HepG2 (cell line): ENCODE results near the gene ACAP1. TPM values are rescaled to one million over a fixed set of nuclear protein-coding genes. Genes with fewer than 3 reads are reported as not detected.

Experiments
- ATAC-seq: fragments of 200-7000 bp; cut with Tn5 transposase; 3 replicates; pipeline ENCODE4 v1.9.1; 2020; ENCODE audit warnings: mild to moderate bottlenecking, moderate library complexity
- BruUV-seq: library from RNA; stranded (reverse); fragments of 400-500 nt; replicated peaks from 2 replicates; lab custom pipeline; 2021; lab: Mats Ljungman, UMichigan
- CTCF ChIA-PET: fragments of 300-600 bp; formaldehyde crosslinking; extraction: SDS; loops from one replicate; lab custom pipeline; 2021; ENCODE audit warnings: low total read pairs, inconsistent platforms, low intra/inter-chr PET ratio; lab: Yijun Ruan, JAX
- POLR2A ChIA-PET: fragments of 350-600 bp; sonication (Branson Sonifier 250); formaldehyde crosslinking; loops from one replicate; lab custom pipeline; 2020; ENCODE audit warnings: antibody characterized with exemption, inconsistent platforms; lab: Yijun Ruan, JAX
- DNase-seq: peaks from one replicate; pipeline ENCODE4 v3.0.0-alpha.2; 2015; ENCODE audit warnings: low spot score
- FAIRE-seq: peaks from 3 replicates; lab custom pipeline; 2011; peaks lifted over from hg19 to GRCh38; lab: Jason Lieb, UNC
- H2AFZ ChIP-seq: one replicate; pipeline ENCODE4 v1.6.1; 2011; ENCODE audit warnings: low read length, inconsistent platforms
- H3K27ac ChIP-seq: fragments of 300-600 bp; 3 replicates; pipeline ENCODE4 v1.8.0; 2011; ENCODE audit warnings: mixed run types, mild to moderate bottlenecking, mixed read lengths, low read length, inconsistent platforms; ENCODE audit not compliant: insufficient read depth; ENCODE audit errors: extremely low read length
- H3K27me3 ChIP-seq, 2 experiments: fragments of 200-600 bp in 1 of 2; 2 replicates in 1 of 2; 3 replicates in 1 of 2; pipeline versions ENCODE4 v1.6.0 to v1.8.0; 2011; ENCODE audit warnings: low read length in 2 of 2, mild to moderate bottlenecking in 2 of 2, moderate library complexity in 2 of 2, inconsistent platforms in 1 of 2; ENCODE audit not compliant: insufficient read depth in 2 of 2, control insufficient read depth in 1 of 2
- H3K36me3 ChIP-seq, 2 experiments: fragments of 200-600 bp in 1 of 2; replicated peaks in 1 of 2; 2 replicates in 1 of 2; 3 replicates in 1 of 2; pipeline versions ENCODE4 v1.5.1 to v1.8.0; 2011; ENCODE audit warnings: low read length in 2 of 2, inconsistent platforms in 1 of 2; ENCODE audit not compliant: insufficient read depth in 2 of 2, control insufficient read depth in 1 of 2
- H3K4me1 ChIP-seq: 2 replicates; pipeline ENCODE4 v1.5.1; 2012; ENCODE audit warnings: low read length, inconsistent platforms; ENCODE audit not compliant: insufficient read depth
- H3K4me2 ChIP-seq: 2 replicates; pipeline ENCODE4 v1.6.0; 2011; ENCODE audit warnings: low read depth, low read length, inconsistent platforms
- H3K4me3 ChIP-seq, 3 experiments: fragments of 200-600 bp in 1 of 3; sonication (generic), shearing (Covaris generic) in 1 of 3; replicated peaks in 1 of 3; 2 replicates each; pipeline ENCODE4 v1.5.1; 2011 to 2016; ENCODE audit warnings: low read length in 3 of 3, inconsistent platforms in 2 of 3, low read depth in 2 of 3, mild to moderate bottlenecking in 2 of 3, control low read depth in 1 of 3, mixed read lengths in 1 of 3; ENCODE audit not compliant: insufficient read depth in 1 of 3
- H3K79me2 ChIP-seq: one replicate; pipeline ENCODE4 v1.6.1; 2011; ENCODE audit warnings: low read length, inconsistent platforms; ENCODE audit not compliant: insufficient read depth
- H3K9ac ChIP-seq: 2 replicates; pipeline ENCODE4 v1.6.0; 2011; ENCODE audit warnings: mild to moderate bottlenecking, low read depth, low read length, inconsistent platforms; ENCODE audit not compliant: insufficient read depth
- H3K9me3 ChIP-seq: 2 replicates; pipeline ENCODE4 v1.5.1; 2012; ENCODE audit warnings: mild to moderate bottlenecking, low read length
- H4K20me1 ChIP-seq: 2 replicates; pipeline ENCODE4 v1.6.0; 2011; ENCODE audit warnings: inconsistent platforms, mild to moderate bottlenecking, low read length, moderate library complexity; ENCODE audit not compliant: insufficient read depth
- CCAR2 ChIP-seq: fragments of 200-400 bp; formaldehyde crosslinking; optimal IDR thresholded peaks from 2 replicates; pipeline ENCODE3; 2018; ENCODE audit warnings: low read depth, mild to moderate bottlenecking, low read length, moderate library complexity
- MTF2 ChIP-seq: sonication (generic); formaldehyde crosslinking; IDR thresholded peaks from 2 replicates; pipeline ENCODE4 v1.5.0; 2020; ENCODE audit warnings: missing genetic modification reagents, borderline replicate concordance
- POLR2AphosphoS2 ChIP-seq: IDR thresholded peaks from 2 replicates; pipeline ENCODE4 v1.6.1; 2011; ENCODE audit warnings: low read depth, low read length, improper control_type of control experiment
- SUZ12 ChIP-seq: fragments of 150-350 bp; IDR thresholded peaks from 2 replicates; pipeline ENCODE4 v1.6.1; 2014; ENCODE audit warnings: low read depth, low read length
- ZNF317 ChIP-seq: sonication (generic); formaldehyde crosslinking; IDR thresholded peaks from 2 replicates; pipeline ENCODE4 v1.5.0; 2020; ENCODE audit warnings: mild to moderate bottlenecking, missing genetic modification reagents
- WGBS: methylation state at CpG from one replicate; pipeline ENCODE4 v1.1.6; 2017; ENCODE audit warnings: low lambda C conversion rate; 5-methylcytosine and 5-hydroxymethylcytosine counted together
- in situ Hi-C: cut with HindIII; loops from 2 replicates; pipeline ENCODE4 v1.10.0; 2017; ENCODE audit warnings: low pct_unique_long_range_greater_than_20kb; ENCODE audit not compliant: extremely low pct_ligation_motif_present
- intact Hi-C: fragments of 100-400 bp; cut with micrococcal nuclease; formaldehyde crosslinking; loops from one replicate; pipeline ENCODE4 v1.10.0; 2022; ENCODE audit not compliant: unreplicated experiment
- polyA plus RNA-seq, 8 experiments: library from polyadenylated mRNA; depleted of rRNA in 3 of 8; stranded (reverse) in 7 of 8; unstranded in 1 of 8; fragments of >200 nt; fragmentation: Illumina TruSeq in 4 of 8; extraction: Trizol in 4 of 8; gene quantifications; 2 replicates each; pipeline versions ENCODE4 v1.2.1 to v1.2.3, GENCODE V29; 2011 to 2016; ENCODE audit warnings: low read depth in 4 of 8, missing spikeins in 1 of 8, mixed read lengths in 1 of 8; ENCODE audit not compliant: insufficient read depth in 1 of 8
- total RNA-seq, 5 experiments: library from RNA; depleted of rRNA; stranded (reverse); fragments of >200 nt; fragmentation: Illumina TruSeq; extraction: Trizol; gene quantifications; 2 replicates each; pipeline ENCODE4 v1.2.3, GENCODE V29; 2016; ENCODE audit warnings: low read depth in 1 of 5
- TF ChIP-seq, protein P1 (sequence below): sonication (generic); formaldehyde crosslinking; IDR thresholded peaks from 2 replicates; pipeline ENCODE4 v1.5.1; 2020; ENCODE audit warnings: mild to moderate bottlenecking, moderate library complexity, missing genetic modification reagents
- TF ChIP-seq, protein P2 (sequence below): fragments of 450-650 bp; IDR thresholded peaks from 2 replicates; pipeline ENCODE4 v1.6.1; 2016
- TF ChIP-seq, protein P3 (sequence below): sonication (generic); formaldehyde crosslinking; IDR thresholded peaks from 2 replicates; pipeline ENCODE4 v1.4.0; 2020; ENCODE audit warnings: mild to moderate bottlenecking, missing genetic modification reagents
- TF ChIP-seq, protein P4 (sequence below), 2 experiments: fragments of 450-650 bp in 1 of 2; sonication (generic) in 1 of 2; formaldehyde crosslinking; IDR thresholded peaks; 2 replicates each; pipeline versions ENCODE4 v1.5.0 to v1.8.0; 2020 to 2022; ENCODE audit warnings: mild to moderate bottlenecking in 1 of 2, missing genetic modification reagents in 1 of 2

The ACAP1 gene
- total and polyA plus RNA-seq, 2 of the 13 experiments (the other 11 are each of a cell fraction or from before 2014, with no cell fraction given), result 1.3 to 2.5 TPM

DNA sequence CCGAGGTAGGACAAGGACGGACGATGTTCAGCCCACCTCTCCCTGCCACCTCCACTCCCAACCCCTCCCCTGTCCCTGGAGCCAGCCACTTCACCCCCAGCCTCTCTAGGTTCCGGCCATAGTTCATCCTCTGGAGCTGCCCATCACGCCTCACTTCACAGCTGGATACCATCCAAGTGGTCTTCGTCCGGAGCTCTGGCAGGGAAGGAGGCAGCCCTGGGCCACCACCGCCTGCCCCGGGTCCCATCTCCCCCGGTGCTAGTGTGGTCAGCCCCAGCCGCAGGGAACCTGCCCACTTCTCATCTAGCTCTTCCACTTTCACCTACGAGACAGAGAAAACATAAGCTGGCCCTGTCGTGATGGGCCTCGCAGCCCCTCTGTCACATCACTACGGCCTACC is 14.9 kb upstream of the ACAP1 start:
- DNase-seq (no peak), ATAC-seq (no peak)
- Histone ChIP-seq H3K27ac (no peak overlapping the region), H3K27me3 (no peaks in the 10 kb centered on the region), H3K9me3 (no peaks in the 10 kb centered on the region), H3K79me2 (no peaks in the 10 kb centered on the region), H3K4me2 (no peak overlapping the region)
- no TSS peak for BruUV-seq
- in situ Hi-C loops, result no loop called here
- TF ChIP-seq ZNF317 (no peak), CCAR2 (no peak)
- TF ChIP-seq, protein P1, sequence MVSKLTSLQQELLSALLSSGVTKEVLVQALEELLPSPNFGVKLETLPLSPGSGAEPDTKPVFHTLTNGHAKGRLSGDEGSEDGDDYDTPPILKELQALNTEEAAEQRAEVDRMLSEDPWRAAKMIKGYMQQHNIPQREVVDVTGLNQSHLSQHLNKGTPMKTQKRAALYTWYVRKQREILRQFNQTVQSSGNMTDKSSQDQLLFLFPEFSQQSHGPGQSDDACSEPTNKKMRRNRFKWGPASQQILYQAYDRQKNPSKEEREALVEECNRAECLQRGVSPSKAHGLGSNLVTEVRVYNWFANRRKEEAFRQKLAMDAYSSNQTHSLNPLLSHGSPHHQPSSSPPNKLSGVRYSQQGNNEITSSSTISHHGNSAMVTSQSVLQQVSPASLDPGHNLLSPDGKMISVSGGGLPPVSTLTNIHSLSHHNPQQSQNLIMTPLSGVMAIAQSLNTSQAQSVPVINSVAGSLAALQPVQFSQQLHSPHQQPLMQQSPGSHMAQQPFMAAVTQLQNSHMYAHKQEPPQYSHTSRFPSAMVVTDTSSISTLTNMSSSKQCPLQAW (CRISPR knock-in tag), result no peak
- TF ChIP-seq, all 625 proteins: peak for 0
- Histone ChIP-seq H4K20me1 (no peaks in the 10 kb centered on the region), H3K4me3 (no peak overlapping the region), H3K4me1 (no peaks in the 10 kb centered on the region), H3K36me3 (peaks cover 26 to 74% of the 10 kb centered on the region in 2 experiments), H3K9ac (no peak overlapping the region), H2AFZ (no peak overlapping the region)
- intact Hi-C loops, result no loop called here
- ChIA-PET POLR2A (no interaction called here), CTCF (no interaction called here)
- FAIRE-seq, result no peak
- 95% methylated on average over 15 of the region's 15 CpGs for WGBS

DNA sequence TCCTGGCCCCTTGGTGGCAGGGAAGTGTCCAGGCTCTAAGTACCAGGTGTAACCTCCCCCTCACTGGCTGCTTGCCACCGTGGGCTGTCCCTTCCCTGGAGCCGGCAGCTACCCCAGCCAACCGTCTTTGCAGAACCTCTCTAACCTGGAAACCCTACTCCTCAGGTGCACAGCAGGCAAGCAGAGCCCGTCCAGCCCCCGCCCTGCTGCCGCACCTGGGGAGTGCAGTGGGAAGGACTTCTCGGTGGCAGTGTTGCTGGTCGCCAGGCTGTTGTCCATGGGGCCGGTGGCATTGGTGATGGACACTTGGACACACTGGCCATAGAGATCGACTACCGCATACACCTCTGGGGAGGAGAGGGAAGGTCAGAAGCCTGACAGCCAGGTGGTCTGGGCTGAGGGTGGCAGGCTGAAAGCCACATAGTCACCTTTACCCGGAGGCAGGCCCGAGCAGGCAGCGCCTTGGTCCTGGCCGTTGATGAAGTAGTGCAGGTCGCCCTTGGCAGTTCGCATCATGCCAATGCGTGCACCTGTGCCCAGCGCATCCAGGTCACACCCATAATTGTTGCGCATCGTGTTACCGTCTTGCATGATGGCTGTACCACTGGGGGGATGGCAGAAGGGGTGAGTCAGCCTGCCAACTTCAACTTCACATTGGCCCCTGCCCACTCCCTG is 13.7 kb upstream of the ACAP1 start:
- H3K9ac ChIP-seq, result no peak overlapping the region
- no TSS peak for BruUV-seq
- peaks cover under 1% of the 10 kb centered on the region for H3K79me2 ChIP-seq
- no peaks in the 10 kb centered on the region for H4K20me1 ChIP-seq
- peaks cover 26 to 71% of the 10 kb centered on the region in 2 experiments for H3K36me3 ChIP-seq
- no peak for FAIRE-seq
- intact Hi-C loops (no loop called here), in situ Hi-C loops (no loop called here)
- H3K27ac ChIP-seq, result no peak overlapping the region
- no peak for DNase-seq
- no peak overlapping the region for H3K4me2 ChIP-seq
- WGBS, result 100% methylated on average over 7 of the region's 22 CpGs
- H2AFZ ChIP-seq, result no peak overlapping the region
- H3K4me3 ChIP-seq, result no peak overlapping the region
- no peaks in the 10 kb centered on the region for H3K9me3 ChIP-seq
- CTCF ChIA-PET, result interaction anchor here (3.8 kb wide), 1 partner anchor 24 kb away, joined by 41 read pairs; no protein-coding TSS in a partner anchor
- ATAC-seq, result no peak
- H3K4me1 ChIP-seq, result peaks cover 7% of the 10 kb centered on the region
- H3K27me3 ChIP-seq, result no peaks in the 10 kb centered on the region
- POLR2A ChIA-PET, result no interaction called here
- TF ChIP-seq POLR2AphosphoS2 (no peak), SUZ12 (no peak), MTF2 (CRISPR knock-in tag) (no peak)
- TF ChIP-seq, protein P2, sequence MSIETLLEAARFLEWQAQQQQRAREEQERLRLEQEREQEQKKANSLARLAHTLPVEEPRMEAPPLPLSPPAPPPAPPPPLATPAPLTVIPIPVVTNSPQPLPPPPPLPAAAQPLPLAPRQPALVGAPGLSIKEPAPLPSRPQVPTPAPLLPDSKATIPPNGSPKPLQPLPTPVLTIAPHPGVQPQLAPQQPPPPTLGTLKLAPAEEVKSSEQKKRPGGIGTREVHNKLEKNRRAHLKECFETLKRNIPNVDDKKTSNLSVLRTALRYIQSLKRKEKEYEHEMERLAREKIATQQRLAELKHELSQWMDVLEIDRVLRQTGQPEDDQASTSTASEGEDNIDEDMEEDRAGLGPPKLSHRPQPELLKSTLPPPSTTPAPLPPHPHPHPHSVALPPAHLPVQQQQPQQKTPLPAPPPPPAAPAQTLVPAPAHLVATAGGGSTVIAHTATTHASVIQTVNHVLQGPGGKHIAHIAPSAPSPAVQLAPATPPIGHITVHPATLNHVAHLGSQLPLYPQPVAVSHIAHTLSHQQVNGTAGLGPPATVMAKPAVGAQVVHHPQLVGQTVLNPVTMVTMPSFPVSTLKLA, result no peak
- TF ChIP-seq, protein P3, sequence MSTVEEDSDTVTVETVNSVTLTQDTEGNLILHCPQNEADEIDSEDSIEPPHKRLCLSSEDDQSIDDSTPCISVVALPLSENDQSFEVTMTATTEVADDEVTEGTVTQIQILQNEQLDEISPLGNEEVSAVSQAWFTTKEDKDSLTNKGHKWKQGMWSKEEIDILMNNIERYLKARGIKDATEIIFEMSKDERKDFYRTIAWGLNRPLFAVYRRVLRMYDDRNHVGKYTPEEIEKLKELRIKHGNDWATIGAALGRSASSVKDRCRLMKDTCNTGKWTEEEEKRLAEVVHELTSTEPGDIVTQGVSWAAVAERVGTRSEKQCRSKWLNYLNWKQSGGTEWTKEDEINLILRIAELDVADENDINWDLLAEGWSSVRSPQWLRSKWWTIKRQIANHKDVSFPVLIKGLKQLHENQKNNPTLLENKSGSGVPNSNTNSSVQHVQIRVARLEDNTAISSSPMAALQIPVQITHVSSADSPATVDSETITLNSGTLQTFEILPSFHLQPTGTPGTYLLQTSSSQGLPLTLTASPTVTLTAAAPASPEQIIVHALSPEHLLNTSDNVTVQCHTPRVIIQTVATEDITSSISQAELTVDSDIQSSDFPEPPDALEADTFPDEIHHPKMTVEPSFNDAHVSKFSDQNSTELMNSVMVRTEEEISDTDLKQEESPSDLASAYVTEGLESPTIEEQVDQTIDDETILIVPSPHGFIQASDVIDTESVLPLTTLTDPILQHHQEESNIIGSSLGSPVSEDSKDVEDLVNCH, result no peak
- TF ChIP-seq, protein P4, sequence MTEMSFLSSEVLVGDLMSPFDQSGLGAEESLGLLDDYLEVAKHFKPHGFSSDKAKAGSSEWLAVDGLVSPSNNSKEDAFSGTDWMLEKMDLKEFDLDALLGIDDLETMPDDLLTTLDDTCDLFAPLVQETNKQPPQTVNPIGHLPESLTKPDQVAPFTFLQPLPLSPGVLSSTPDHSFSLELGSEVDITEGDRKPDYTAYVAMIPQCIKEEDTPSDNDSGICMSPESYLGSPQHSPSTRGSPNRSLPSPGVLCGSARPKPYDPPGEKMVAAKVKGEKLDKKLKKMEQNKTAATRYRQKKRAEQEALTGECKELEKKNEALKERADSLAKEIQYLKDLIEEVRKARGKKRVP (CRISPR knock-in tag; IDR thresholded peaks at IDR 0.05), result no peak
